GM18505 (cell line): ENCODE measurements around the gene DPF3.

ENCODE experiments used
- ATAC-seq: cut with Tn5 transposase; IDR thresholded peaks from one replicate; pipeline ENCODE4 v1.9.1; 2021; ENCODE audit not compliant: unreplicated experiment
- POLR2A ChIP-seq: IDR thresholded peaks from 4 replicates; pipeline ENCODE4 v1.6.1; 2011; ENCODE audit warnings: borderline replicate concordance; ENCODE audit not compliant: insufficient read depth, insufficient read length; ENCODE audit errors: extremely low read depth

Gene DPF3

GRCh38 chr14:72800848-72801370 lies 93.0 kb downstream of the DPF3 start:
- no peak for TF ChIP-seq POLR2A
- no peak for ATAC-seq

GRCh38 chr14:72800296-72800695 lies 93.6 kb downstream of the DPF3 start:
- no peak for ATAC-seq
- TF ChIP-seq POLR2A: no peak

- no peak for TF ChIP-seq POLR2A
- ATAC-seq: no peak
Measured at GRCh38 chr14:72796935-72797334, 97.0 kb downstream of the DPF3 start.

- ATAC-seq: no peak
Measured at GRCh38 chr14:72793156-72793939, 100.6 kb downstream of the DPF3 start.

GRCh38 chr14:72792051-72792788 lies 101.7 kb downstream of the DPF3 start:
- no peak for ATAC-seq
- no peak for TF ChIP-seq POLR2A

More at GRCh38 chr14:72793156-72793939, 100.6 kb downstream of the DPF3 start:
- TF ChIP-seq POLR2A: no peak

- no peak for TF ChIP-seq POLR2A
- no peak for ATAC-seq
Measured at GRCh38 chr14:72790887-72791566, 102.9 kb downstream of the DPF3 start.

GRCh38 chr14:72788972-72789728 lies 104.8 kb downstream of the DPF3 start:
- no peak for TF ChIP-seq POLR2A
- no peak for ATAC-seq

- no peak for TF ChIP-seq POLR2A
- no peak for ATAC-seq
Measured at GRCh38 chr14:72788255-72788654, 105.6 kb downstream of the DPF3 start.

- no peak for ATAC-seq
- no peak for TF ChIP-seq POLR2A
Measured at GRCh38 chr14:72787841-72788240, 106.1 kb downstream of the DPF3 start.

GRCh38 chr14:72786378-72787350 lies 107.2 kb downstream of the DPF3 start:
- no peak for TF ChIP-seq POLR2A
- no peak for ATAC-seq

- no peak for ATAC-seq
- no peak for TF ChIP-seq POLR2A
Measured at GRCh38 chr14:72783741-72784140, 110.2 kb downstream of the DPF3 start.

- no peak for ATAC-seq
- TF ChIP-seq POLR2A: no peak
Measured at GRCh38 chr14:72782817-72783216, 111.1 kb downstream of the DPF3 start.
